CD14-positive monocyte (primary cell): ENCODE results near the gene ZNF407. TPM values are rescaled to one million over a fixed set of nuclear protein-coding genes. Genes with fewer than 3 reads are reported as not detected.

ENCODE experiments used
- DNase-seq, 3 donors: peaks; one replicate each; pipeline ENCODE4 v3.0.0-alpha.2; 2011 to 2022
- H2AFZ ChIP-seq: 2 replicates; pipeline ENCODE4 v1.6.0; 2012; ENCODE audit warnings: mild to moderate bottlenecking, low read depth, low read length, inconsistent platforms; ENCODE audit not compliant: insufficient read depth, poor library complexity, severe bottlenecking
- H3K27ac ChIP-seq, 2 donors: 1 replicate in 1 of 2; 2 replicates in 1 of 2; pipeline ENCODE4 v1.5.1; 2012 to 2013; ENCODE audit warnings: low read length in 2 of 2, control low read depth in 1 of 2, inconsistent platforms in 1 of 2, low read depth in 1 of 2, mild to moderate bottlenecking in 1 of 2
- H3K27me3 ChIP-seq, 2 donors: one replicate each; pipeline versions ENCODE4 v1.6.0 to v1.6.1; 2011 to 2013; ENCODE audit warnings: low read length in 2 of 2; ENCODE audit not compliant: control insufficient read depth in 2 of 2, insufficient read depth in 2 of 2
- H3K36me3 ChIP-seq, 2 donors: replicated peaks in 1 of 2; 1 replicate in 1 of 2; 2 replicates in 1 of 2; pipeline versions ENCODE4 v1.5.1 to v1.6.1; 2012 to 2013; ENCODE audit warnings: low read length in 2 of 2, control low read depth in 1 of 2, inconsistent platforms in 1 of 2, mild to moderate bottlenecking in 1 of 2; ENCODE audit not compliant: insufficient read depth in 2 of 2, control insufficient read depth in 1 of 2
- H3K4me1 ChIP-seq, 2 donors: 1 replicate in 1 of 2; 2 replicates in 1 of 2; pipeline versions ENCODE4 v1.5.1 to v1.6.1; 2012 to 2013; ENCODE audit warnings: low read length in 2 of 2, control low read depth in 1 of 2, inconsistent platforms in 1 of 2, mild to moderate bottlenecking in 1 of 2, moderate library complexity in 1 of 2; ENCODE audit not compliant: insufficient read depth in 2 of 2, control insufficient read depth in 1 of 2
- H3K4me2 ChIP-seq: replicated peaks from 2 replicates; pipeline ENCODE3; 2012; ENCODE audit warnings: low read length, moderate library complexity, mild to moderate bottlenecking; ENCODE audit not compliant: poor library complexity, severe bottlenecking; ENCODE audit errors: extremely low read depth
- H3K4me3 ChIP-seq, 3 experiments: fragments of 200-600 bp in 1 of 3; sonication (generic) in 1 of 3; replicated peaks in 1 of 3; 1 replicate in 2 of 3; 2 replicates in 1 of 3; pipeline ENCODE4 v1.5.1; 2011 to 2013; ENCODE audit warnings: low read length in 3 of 3, mild to moderate bottlenecking in 3 of 3, control low read depth in 2 of 3, low read depth in 2 of 3, inconsistent platforms in 1 of 3, moderate library complexity in 1 of 3
- H3K79me2 ChIP-seq: 2 replicates; pipeline ENCODE4 v1.6.0; 2012; ENCODE audit warnings: mild to moderate bottlenecking, control low read depth, inconsistent platforms, low read length, moderate library complexity; ENCODE audit not compliant: insufficient read depth
- H3K9ac ChIP-seq: 2 replicates; pipeline ENCODE4 v1.6.0; 2017; ENCODE audit warnings: low read length, mild to moderate bottlenecking; ENCODE audit not compliant: insufficient read depth, poor library complexity, severe bottlenecking
- H3K9me3 ChIP-seq, 2 donors: replicated peaks in 1 of 2; 1 replicate in 1 of 2; 2 replicates in 1 of 2; pipeline versions ENCODE4 v1.5.1 to v1.6.1; 2012 to 2013; ENCODE audit warnings: low read length in 2 of 2, control low read depth in 1 of 2; ENCODE audit not compliant: control insufficient read depth in 1 of 2, insufficient read depth in 1 of 2
- H4K20me1 ChIP-seq: 2 replicates; pipeline ENCODE4 v1.6.0; 2012; ENCODE audit warnings: mild to moderate bottlenecking, low read length, control low read depth, moderate library complexity; ENCODE audit not compliant: insufficient read depth
- H3K27ac Mint-ChIP-seq, 7 donors: one replicate each; pipeline ENCODE4 v1.8.0; 2020; ENCODE audit warnings: mild to moderate bottlenecking in 7 of 7, mixed read lengths in 7 of 7, moderate library complexity in 6 of 7, inconsistent platforms in 2 of 7
- H3K27me3 Mint-ChIP-seq, 3 donors: one replicate each; pipeline ENCODE4 v1.8.0; 2021 to 2022; ENCODE audit warnings: low read depth in 3 of 3, mild to moderate bottlenecking in 3 of 3, mixed read lengths in 3 of 3, moderate library complexity in 3 of 3, inconsistent platforms in 1 of 3
- H3K36me3 Mint-ChIP-seq, 2 donors: one replicate each; pipeline ENCODE4 v1.8.0; 2020; ENCODE audit warnings: mixed read lengths in 2 of 2, inconsistent platforms in 1 of 2, mild to moderate bottlenecking in 1 of 2
- H3K4me1 Mint-ChIP-seq: one replicate; pipeline ENCODE4 v1.8.0; 2020; ENCODE audit warnings: mild to moderate bottlenecking, mixed read lengths
- H3K4me3 Mint-ChIP-seq, 2 donors: one replicate each; pipeline ENCODE4 v1.8.0; 2020; ENCODE audit warnings: mild to moderate bottlenecking in 2 of 2, mixed read lengths in 2 of 2, moderate library complexity in 1 of 2
- H3K9me3 Mint-ChIP-seq, 7 donors: one replicate each; pipeline ENCODE4 v1.8.0; 2020 to 2022; ENCODE audit warnings: mixed read lengths in 7 of 7, mild to moderate bottlenecking in 6 of 7, moderate library complexity in 6 of 7, inconsistent platforms in 2 of 7
- WGBS: methylation state at CpG from one replicate; pipeline ENCODE4 v1.1.5; 2013; ENCODE audit warnings: missing lambda C conversion rate; ENCODE audit not compliant: insufficient coverage; 5-methylcytosine and 5-hydroxymethylcytosine counted together
- intact Hi-C, 2 donors: fragments of 100-400 bp; cut with micrococcal nuclease; formaldehyde crosslinking; loops; one replicate each; pipeline versions ENCODE4 v1.15.0 to v1.15.1; 2023
- polyA plus RNA-seq, 3 donors: library from polyadenylated mRNA; depleted of rRNA in 1 of 3; unstranded in 2 of 3; stranded (reverse) in 1 of 3; fragments of 300-500 nt in 2 of 3; fragments of >200 nt in 1 of 3; fragmentation: Illumina TruSeq in 2 of 3; gene quantifications; 1 replicate in 2 of 3; 2 replicates in 1 of 3; pipeline ENCODE4 v1.2.3, GENCODE V29; 2012 to 2021
- TF ChIP-seq, protein P1 (sequence below): fragments of 200-600 bp; IDR thresholded peaks from one replicate; pipeline ENCODE4 v1.8.0; 2022; ENCODE audit warnings: antibody characterized with exemption, mild to moderate bottlenecking

Gene ZNF407
- polyA plus RNA-seq, 3 donors: 1.3 to 3.6 (median 1.6) TPM

GRCh38 chr18:74731097-74731496 is 133.4 kb downstream of the ZNF407 start:
- no peaks in the 10 kb centered on the region for H3K4me1 Mint-ChIP-seq
- H3K9me3 Mint-ChIP-seq: peaks cover 0 to 2% (median 0%) of the 10 kb centered on the region in 7 donors
- H3K9ac ChIP-seq: no peak overlapping the region
- H3K36me3 ChIP-seq: no peaks in the 10 kb centered on the region
- no peaks in the 10 kb centered on the region for H3K9me3 ChIP-seq
- no peak overlapping the region for H2AFZ ChIP-seq
- H3K4me3 Mint-ChIP-seq: no peak overlapping the region
- H3K4me2 ChIP-seq: no peak overlapping the region
- H3K27me3 Mint-ChIP-seq: no peaks in the 10 kb centered on the region
- H3K36me3 Mint-ChIP-seq: peaks cover 14 to 15% of the 10 kb centered on the region in 2 donors
- no peak overlapping the region for H3K27ac ChIP-seq
- H3K79me2 ChIP-seq: no peaks in the 10 kb centered on the region
- H4K20me1 ChIP-seq: no peaks in the 10 kb centered on the region
- no peak overlapping the region for H3K4me3 ChIP-seq
- no peak overlapping the region for H3K27ac Mint-ChIP-seq
- TF ChIP-seq, protein P1, sequence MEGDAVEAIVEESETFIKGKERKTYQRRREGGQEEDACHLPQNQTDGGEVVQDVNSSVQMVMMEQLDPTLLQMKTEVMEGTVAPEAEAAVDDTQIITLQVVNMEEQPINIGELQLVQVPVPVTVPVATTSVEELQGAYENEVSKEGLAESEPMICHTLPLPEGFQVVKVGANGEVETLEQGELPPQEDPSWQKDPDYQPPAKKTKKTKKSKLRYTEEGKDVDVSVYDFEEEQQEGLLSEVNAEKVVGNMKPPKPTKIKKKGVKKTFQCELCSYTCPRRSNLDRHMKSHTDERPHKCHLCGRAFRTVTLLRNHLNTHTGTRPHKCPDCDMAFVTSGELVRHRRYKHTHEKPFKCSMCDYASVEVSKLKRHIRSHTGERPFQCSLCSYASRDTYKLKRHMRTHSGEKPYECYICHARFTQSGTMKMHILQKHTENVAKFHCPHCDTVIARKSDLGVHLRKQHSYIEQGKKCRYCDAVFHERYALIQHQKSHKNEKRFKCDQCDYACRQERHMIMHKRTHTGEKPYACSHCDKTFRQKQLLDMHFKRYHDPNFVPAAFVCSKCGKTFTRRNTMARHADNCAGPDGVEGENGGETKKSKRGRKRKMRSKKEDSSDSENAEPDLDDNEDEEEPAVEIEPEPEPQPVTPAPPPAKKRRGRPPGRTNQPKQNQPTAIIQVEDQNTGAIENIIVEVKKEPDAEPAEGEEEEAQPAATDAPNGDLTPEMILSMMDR: no peak
- H3K4me1 ChIP-seq: no peaks in the 10 kb centered on the region
- DNase-seq: no peak
- no CpG with 5 or more reads among the region's 5 CpGs for WGBS
- no peaks in the 10 kb centered on the region for H3K27me3 ChIP-seq
- intact Hi-C loops: no loop called here

GRCh38 chr18:74732380-74732779 is 134.7 kb downstream of the ZNF407 start:
- no peaks in the 10 kb centered on the region for H4K20me1 ChIP-seq
- Mint-ChIP-seq H3K36me3 (peaks cover 14 to 15% of the 10 kb centered on the region in 2 donors), H3K27me3 (no peaks in the 10 kb centered on the region), H3K9me3 (peaks cover 0 to 2% (median 0%) of the 10 kb centered on the region in 7 donors), H3K4me1 (no peaks in the 10 kb centered on the region), H3K27ac (no peak overlapping the region), H3K4me3 (no peak overlapping the region)
- TF ChIP-seq, protein P1: no peak
- no peaks in the 10 kb centered on the region for H3K9me3 ChIP-seq
- H3K4me2 ChIP-seq: no peak overlapping the region
- H3K9ac ChIP-seq: no peak overlapping the region
- no peak overlapping the region for H3K4me3 ChIP-seq
- no peaks in the 10 kb centered on the region for H3K36me3 ChIP-seq
- no peaks in the 10 kb centered on the region for H3K4me1 ChIP-seq
- no peak for DNase-seq
- H3K27me3 ChIP-seq: no peaks in the 10 kb centered on the region
- no peak overlapping the region for H2AFZ ChIP-seq
- no CpG with 5 or more reads among the region's 1 CpG for WGBS
- no peak overlapping the region for H3K27ac ChIP-seq
- intact Hi-C loops: no loop called here
- no peaks in the 10 kb centered on the region for H3K79me2 ChIP-seq
